GM19193 (cell line): ENCODE data around the gene AKAP8L.
A peak's percentile ranks its signal among the peaks of the same experiment; 100 is the strongest.

Experiments
- POLR2A ChIP-seq: IDR thresholded peaks from 4 replicates; pipeline ENCODE4 v1.6.1; 2011; ENCODE audit not compliant: insufficient read depth, insufficient read length; ENCODE audit errors: extremely low read depth

Gene AKAP8L

GRCh38 chr19:15396436-15396835 lies 22.4 kb downstream of the AKAP8L start:
- TF ChIP-seq POLR2A = no peak

GRCh38 chr19:15394426-15394825 lies 24.4 kb downstream of the AKAP8L start:
- no peak for TF ChIP-seq POLR2A

GRCh38 chr19:15393963-15394362 lies 24.8 kb downstream of the AKAP8L start:
- TF ChIP-seq POLR2A = no peak

GRCh38 chr19:15390814-15391213 lies 28.0 kb downstream of the AKAP8L start:
- no peak for TF ChIP-seq POLR2A

- TF ChIP-seq POLR2A = no peak
Observed at GRCh38 chr19:15381864-15382263, 36.9 kb downstream of the AKAP8L start.

GRCh38 chr19:15381429-15381828 lies 37.4 kb downstream of the AKAP8L start:
- TF ChIP-seq POLR2A = no peak

- no peak for TF ChIP-seq POLR2A
Observed at GRCh38 chr19:15379999-15380647, 38.7 kb downstream of the AKAP8L start.

- TF ChIP-seq POLR2A = peak; percentile 80
Observed at GRCh38 chr19:15379083-15379998, 39.4 kb downstream of the AKAP8L start, which contains the start of gene AKAP8. Gene AKAP8 (minus strand): TSS chr19:15379787. CDS start chr19:15379731, 56 bp downstream.

- peak; percentile 39 for TF ChIP-seq POLR2A
Observed at GRCh38 chr19:15378534-15379082, 40.2 kb downstream of the AKAP8L start.

GRCh38 chr19:15374796-15375440 lies 43.9 kb downstream of the AKAP8L start:
- TF ChIP-seq POLR2A = no peak

GRCh38 chr19:15374105-15374651 lies 44.6 kb downstream of the AKAP8L start:
- no peak for TF ChIP-seq POLR2A

- TF ChIP-seq POLR2A = no peak
Observed at GRCh38 chr19:15373644-15374043, 45.1 kb downstream of the AKAP8L start.

- no peak for TF ChIP-seq POLR2A
Observed at GRCh38 chr19:15372891-15373301, 45.9 kb downstream of the AKAP8L start.

GRCh38 chr19:15372470-15372869 lies 46.3 kb downstream of the AKAP8L start:
- TF ChIP-seq POLR2A = no peak
